ENCODE results near the gene TMCC1. TPM values are rescaled to one million over a fixed set of nuclear protein-coding genes. Genes with fewer than 3 reads are reported as not detected.

Gene TMCC1
- total RNA-seq, 1 donor from 2014 or later = 52.5 TPM

DNA sequence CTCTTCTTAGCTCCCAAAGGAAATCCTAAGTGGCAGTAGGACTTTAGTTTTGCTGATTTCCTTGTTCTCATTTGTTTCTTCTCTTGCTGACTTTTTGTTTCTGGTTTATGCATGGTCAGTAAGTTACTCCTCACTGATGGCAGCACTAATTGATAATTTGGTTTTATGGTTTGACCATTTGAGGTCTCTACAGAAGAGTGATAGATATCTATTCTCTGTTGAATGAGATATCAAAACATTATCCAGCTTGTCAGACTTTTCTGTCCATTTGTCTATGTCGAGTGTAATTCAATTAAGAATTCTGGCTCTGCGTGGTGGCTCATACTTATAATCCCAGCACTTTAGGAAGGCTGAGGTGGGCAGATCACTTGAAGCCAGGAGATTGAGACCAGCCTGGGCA lies 202.5 kb downstream of the TMCC1 start:
- peaks cover 7% of the 10 kb centered on the region for H3K9me3 Mint-ChIP-seq (ENCODE audit: low read depth)
- TF ChIP-seq, protein P1, sequence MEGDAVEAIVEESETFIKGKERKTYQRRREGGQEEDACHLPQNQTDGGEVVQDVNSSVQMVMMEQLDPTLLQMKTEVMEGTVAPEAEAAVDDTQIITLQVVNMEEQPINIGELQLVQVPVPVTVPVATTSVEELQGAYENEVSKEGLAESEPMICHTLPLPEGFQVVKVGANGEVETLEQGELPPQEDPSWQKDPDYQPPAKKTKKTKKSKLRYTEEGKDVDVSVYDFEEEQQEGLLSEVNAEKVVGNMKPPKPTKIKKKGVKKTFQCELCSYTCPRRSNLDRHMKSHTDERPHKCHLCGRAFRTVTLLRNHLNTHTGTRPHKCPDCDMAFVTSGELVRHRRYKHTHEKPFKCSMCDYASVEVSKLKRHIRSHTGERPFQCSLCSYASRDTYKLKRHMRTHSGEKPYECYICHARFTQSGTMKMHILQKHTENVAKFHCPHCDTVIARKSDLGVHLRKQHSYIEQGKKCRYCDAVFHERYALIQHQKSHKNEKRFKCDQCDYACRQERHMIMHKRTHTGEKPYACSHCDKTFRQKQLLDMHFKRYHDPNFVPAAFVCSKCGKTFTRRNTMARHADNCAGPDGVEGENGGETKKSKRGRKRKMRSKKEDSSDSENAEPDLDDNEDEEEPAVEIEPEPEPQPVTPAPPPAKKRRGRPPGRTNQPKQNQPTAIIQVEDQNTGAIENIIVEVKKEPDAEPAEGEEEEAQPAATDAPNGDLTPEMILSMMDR (IDR thresholded peaks at IDR 0.05; ENCODE audit: unreplicated experiment) = no peak
- DNase-seq (ENCODE audit: low spot score, unreplicated experiment) = no peak
- H3K36me3 Mint-ChIP-seq (ENCODE audit: insufficient read depth) = peaks cover 2% of the 10 kb centered on the region
- H3K4me1 Mint-ChIP-seq (ENCODE audit: low read depth) = peaks cover 40% of the 10 kb centered on the region
- no peaks in the 10 kb centered on the region for H3K27me3 Mint-ChIP-seq
- no peak overlapping the region for H3K4me3 Mint-ChIP-seq (ENCODE audit: low read depth)
- no peak overlapping the region for H3K27ac Mint-ChIP-seq

DNA sequence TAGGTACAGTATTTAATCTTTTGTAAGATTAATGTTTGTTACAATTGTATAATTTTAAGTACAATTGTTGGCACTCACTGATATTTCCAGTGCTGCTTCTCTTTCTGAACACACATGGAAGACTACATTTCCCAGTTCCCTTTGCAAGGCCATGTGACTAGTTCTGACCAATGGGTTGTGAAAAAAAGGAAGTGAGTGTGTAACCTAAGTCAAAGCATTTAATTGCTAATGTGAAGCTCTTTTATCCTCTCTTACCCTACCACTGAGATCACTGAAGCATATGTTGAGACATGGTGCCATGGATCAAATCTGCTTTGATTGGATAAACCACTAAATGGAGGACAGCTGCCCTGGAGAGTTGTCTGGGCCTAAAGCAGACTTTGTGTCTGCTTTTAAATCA lies 203.1 kb downstream of the TMCC1 start:
- Mint-ChIP-seq H3K36me3 (ENCODE audit: insufficient read depth) (peaks cover 2% of the 10 kb centered on the region), H3K27me3 (no peaks in the 10 kb centered on the region), H3K9me3 (ENCODE audit: low read depth) (peaks cover 3% of the 10 kb centered on the region), H3K27ac (no peak overlapping the region), H3K4me1 (ENCODE audit: low read depth) (peaks cover 43% of the 10 kb centered on the region), H3K4me3 (ENCODE audit: low read depth) (no peak overlapping the region)
- no peak for DNase-seq (ENCODE audit: low spot score, unreplicated experiment)
- TF ChIP-seq, protein P1 (IDR thresholded peaks at IDR 0.05; ENCODE audit: unreplicated experiment) = no peak

DNA sequence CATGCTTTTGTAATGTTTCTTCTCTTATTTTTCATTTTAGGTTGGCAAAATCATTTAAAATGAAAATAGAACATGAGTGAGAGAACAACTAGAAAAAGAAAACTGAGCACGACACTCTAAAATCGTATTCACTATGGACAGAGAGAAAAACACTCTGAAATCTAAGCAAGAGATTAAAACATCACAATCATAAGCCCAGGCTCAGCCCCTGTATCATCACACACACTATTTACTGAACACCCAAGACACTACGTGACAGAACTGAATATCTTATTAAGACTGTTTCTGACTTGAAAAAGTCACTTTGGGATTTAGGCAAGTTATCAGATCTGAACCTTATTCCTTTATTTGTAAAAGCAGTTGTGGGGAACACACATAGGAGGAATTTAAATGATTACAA lies 204.5 kb downstream of the TMCC1 start:
- Mint-ChIP-seq H3K4me1 (ENCODE audit: low read depth) (peaks cover 50% of the 10 kb centered on the region), H3K27ac (no peak overlapping the region), H3K36me3 (ENCODE audit: insufficient read depth) (no peaks in the 10 kb centered on the region), H3K4me3 (ENCODE audit: low read depth) (peak overlapping the region; percentile 1), H3K27me3 (no peaks in the 10 kb centered on the region), H3K9me3 (ENCODE audit: low read depth) (no peaks in the 10 kb centered on the region)
- no peak for DNase-seq (ENCODE audit: low spot score, unreplicated experiment)
- TF ChIP-seq, protein P1 (IDR thresholded peaks at IDR 0.05; ENCODE audit: unreplicated experiment) = no peak

DNA sequence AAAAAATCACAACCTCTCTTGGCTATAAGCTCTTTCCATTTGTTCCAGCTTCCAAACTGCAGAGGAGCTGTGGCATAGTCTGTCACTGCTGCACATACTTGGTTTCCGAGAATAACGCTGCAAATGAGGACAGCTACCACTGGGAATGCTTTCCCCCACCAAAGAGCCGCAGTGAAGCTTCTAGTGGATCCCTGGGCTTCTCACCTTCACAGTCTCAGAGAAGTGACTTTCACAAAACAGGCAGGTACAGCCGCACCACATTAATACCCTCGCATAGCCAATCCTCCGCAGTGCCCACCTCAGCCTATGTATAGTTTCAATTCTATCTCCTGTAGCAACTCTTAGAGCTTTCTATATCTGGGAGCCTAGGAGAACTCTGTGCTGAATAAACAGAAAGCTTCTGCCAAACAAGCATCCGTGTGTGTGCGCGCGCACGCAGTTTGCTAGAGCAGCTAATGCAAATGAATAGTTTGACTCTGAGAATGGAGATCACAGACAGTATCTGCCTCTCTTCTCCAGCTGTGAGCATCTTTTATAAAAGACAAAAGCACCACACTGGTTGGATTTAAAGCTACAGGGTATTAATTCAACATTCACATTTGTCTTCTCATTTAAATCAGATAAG lies 205.1 kb downstream of the TMCC1 start:
- no peak for DNase-seq (ENCODE audit: low spot score, unreplicated experiment)
- H3K4me1 Mint-ChIP-seq (ENCODE audit: low read depth) = peaks cover 54% of the 10 kb centered on the region

DNA sequence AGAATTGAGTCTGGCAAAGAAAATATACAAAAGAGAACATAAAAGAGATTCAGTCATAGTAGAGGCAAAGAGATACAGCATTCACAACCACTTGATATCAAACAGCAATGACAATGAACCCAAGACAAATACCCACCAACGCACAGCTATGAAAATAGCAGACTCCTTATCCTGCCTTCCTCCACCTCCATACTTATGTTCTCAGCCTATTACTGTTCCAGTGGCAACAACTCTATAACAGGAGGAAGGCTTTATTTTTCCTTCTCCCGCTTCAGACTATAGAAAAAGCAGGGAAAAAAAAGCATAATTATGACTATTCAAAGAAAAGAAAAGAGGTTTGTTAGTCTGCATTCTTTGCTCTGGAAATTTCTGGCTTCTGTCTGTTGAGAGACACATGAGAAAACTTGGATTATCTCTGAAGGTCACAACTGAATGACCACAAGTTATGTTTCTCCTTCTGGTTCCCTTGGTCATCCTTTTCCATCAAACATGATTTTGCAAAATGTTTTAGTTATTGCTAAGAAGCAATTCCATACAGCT lies 205.9 kb downstream of the TMCC1 start:
- DNase-seq (ENCODE audit: low spot score, unreplicated experiment) = no peak

More for the DNA sequence above, 205.1 kb downstream of the TMCC1 start:
- no peaks in the 10 kb centered on the region for H3K27me3 Mint-ChIP-seq
- H3K36me3 Mint-ChIP-seq (ENCODE audit: insufficient read depth) = no peaks in the 10 kb centered on the region
- H3K4me3 Mint-ChIP-seq (ENCODE audit: low read depth) = peak overlapping the region; percentile 42
- peak overlapping the region; percentile 10 for H3K27ac Mint-ChIP-seq
- TF ChIP-seq, protein P1 (IDR thresholded peaks at IDR 0.05; ENCODE audit: unreplicated experiment) = no peak
- H3K9me3 Mint-ChIP-seq (ENCODE audit: low read depth) = no peaks in the 10 kb centered on the region

More for the DNA sequence above, 205.9 kb downstream of the TMCC1 start:
- H3K36me3 Mint-ChIP-seq (ENCODE audit: insufficient read depth) = no peaks in the 10 kb centered on the region
- H3K27ac Mint-ChIP-seq = peak overlapping the region; percentile 47
- no peaks in the 10 kb centered on the region for H3K27me3 Mint-ChIP-seq
- peaks cover 54% of the 10 kb centered on the region for H3K4me1 Mint-ChIP-seq (ENCODE audit: low read depth)
- TF ChIP-seq, protein P1 (IDR thresholded peaks at IDR 0.05; ENCODE audit: unreplicated experiment) = no peak
- H3K9me3 Mint-ChIP-seq (ENCODE audit: low read depth) = no peaks in the 10 kb centered on the region
- H3K4me3 Mint-ChIP-seq (ENCODE audit: low read depth) = no peak overlapping the region

Data from progenitor cell of endocrine pancreas (in vitro differentiated cells).